Testis (tissue), 3 donors: ENCODE measurements around the gene HSF5. TPM values are rescaled to one million over a fixed set of nuclear protein-coding genes. Genes with fewer than 3 reads are reported as not detected.

Experiments used
- DNase-seq: peaks from one replicate; pipeline ENCODE4 v3.0.0-alpha.2; 2019
- H3K27ac ChIP-seq, 2 donors: fragments of 200-600 bp; sonication (generic); one replicate each; pipeline ENCODE4 v1.5.1; 2019
- H3K27me3 ChIP-seq: fragments of 200-600 bp; sonication (generic); one replicate; pipeline ENCODE4 v1.5.1; 2019
- H3K36me3 ChIP-seq: fragments of 200-600 bp; sonication (generic); one replicate; pipeline ENCODE4 v1.5.1; 2017; ENCODE audit warnings: low read depth; ENCODE audit errors: missing control alignments
- H3K4me1 ChIP-seq: fragments of 200-600 bp; sonication (generic); one replicate; pipeline ENCODE4 v1.5.1; 2019
- H3K4me3 ChIP-seq, 2 donors: fragments of 200-600 bp; sonication (generic); one replicate each; pipeline ENCODE4 v1.5.1; 2017 to 2019
- H3K9me3 ChIP-seq: fragments of 200-600 bp; sonication (generic); one replicate; pipeline ENCODE4 v1.5.1; 2017
- POLR2A ChIP-seq: fragments of 450-650 bp; IDR thresholded peaks from one replicate; pipeline ENCODE4 v1.6.1; 2017; ENCODE audit warnings: antibody characterized with exemption, mild to moderate bottlenecking, moderate library complexity
- WGBS, 2 donors: methylation state at CpG; one replicate each; pipeline ENCODE4 v1.1.5; 2018; 5-methylcytosine and 5-hydroxymethylcytosine counted together
- intact Hi-C: fragments of 100-400 bp; cut with DNase I; formaldehyde crosslinking; loops from one replicate; pipeline ENCODE4 v1.15.1; 2023; ENCODE audit warnings: low total_unique reads
- polyA plus RNA-seq: library from polyadenylated mRNA; stranded (reverse); fragments of 350-450 nt; fragmentation: Illumina TruSeq; extraction: RNeasy Lipid Tissue Mini Kit (QIAGEN cat#74804); gene quantifications from one replicate; pipeline ENCODE4 v1.2.3, GENCODE V29; 2014; ENCODE audit warnings: low read depth, low replicate concordance; ENCODE audit not compliant: insufficient read depth
- total RNA-seq, 2 donors: library from RNA; depleted of rRNA; stranded (reverse); fragments of >200 nt; gene quantifications; one replicate each; pipeline ENCODE4 v1.2.3, GENCODE V29; 2016
- TF ChIP-seq, protein P1 (sequence below), 3 experiments: fragments of 450-650 bp in 2 of 3; fragments of 200-600 bp in 1 of 3; sonication (generic) in 1 of 3; IDR thresholded peaks; one replicate each; pipeline ENCODE4 v1.5.1; 2016 to 2019; ENCODE audit warnings: antibody characterized with exemption in 3 of 3, mild to moderate bottlenecking in 2 of 3, moderate library complexity in 1 of 3

HSF5 gene
- total and polyA plus RNA-seq, 3 donors from 2014 or later = 40.0 to 119 (median 57.8) TPM

DNA sequence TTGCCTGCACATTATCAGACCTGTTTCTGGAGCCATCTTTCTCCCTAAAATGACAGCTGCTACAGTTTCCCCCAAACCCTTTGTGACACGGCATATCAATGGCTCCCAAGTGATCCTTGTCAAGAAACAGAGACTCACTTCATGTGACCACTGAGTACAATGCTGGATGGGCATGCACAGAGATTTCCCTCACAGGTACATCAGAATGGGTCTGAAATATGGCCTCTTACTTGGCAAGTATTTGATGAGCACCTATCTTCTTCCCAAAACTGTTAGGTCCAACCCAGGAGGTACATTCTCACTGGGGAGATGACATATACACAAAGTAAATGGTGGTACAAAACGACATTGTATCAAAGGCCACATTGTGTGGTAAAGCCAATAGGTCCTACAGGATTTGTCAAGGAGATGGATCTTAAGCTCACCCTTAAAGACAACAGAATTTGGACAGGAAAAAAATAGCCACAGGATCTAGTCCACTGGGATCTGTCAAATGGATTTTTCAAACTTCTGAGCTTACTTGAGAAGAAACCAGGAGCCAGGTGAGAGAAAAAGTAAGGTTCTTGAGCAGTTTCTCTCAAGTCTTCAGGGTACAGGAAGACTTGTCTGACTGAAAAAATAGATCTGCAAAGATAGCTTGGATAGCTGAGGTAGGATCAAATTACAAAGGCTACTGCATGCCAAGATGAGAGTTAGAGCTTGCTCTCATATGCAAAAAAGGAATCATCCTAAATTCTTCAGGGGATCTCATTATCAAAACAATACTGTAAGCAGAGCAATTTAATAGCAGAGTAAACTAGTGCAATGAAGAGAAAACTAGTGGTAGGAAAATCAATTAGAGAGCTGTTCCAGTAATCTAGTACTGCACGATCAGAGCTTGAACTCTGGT, 99.7 kb downstream of the HSF5 start:
- TF ChIP-seq POLR2A = no peak
- TF ChIP-seq, protein P1, sequence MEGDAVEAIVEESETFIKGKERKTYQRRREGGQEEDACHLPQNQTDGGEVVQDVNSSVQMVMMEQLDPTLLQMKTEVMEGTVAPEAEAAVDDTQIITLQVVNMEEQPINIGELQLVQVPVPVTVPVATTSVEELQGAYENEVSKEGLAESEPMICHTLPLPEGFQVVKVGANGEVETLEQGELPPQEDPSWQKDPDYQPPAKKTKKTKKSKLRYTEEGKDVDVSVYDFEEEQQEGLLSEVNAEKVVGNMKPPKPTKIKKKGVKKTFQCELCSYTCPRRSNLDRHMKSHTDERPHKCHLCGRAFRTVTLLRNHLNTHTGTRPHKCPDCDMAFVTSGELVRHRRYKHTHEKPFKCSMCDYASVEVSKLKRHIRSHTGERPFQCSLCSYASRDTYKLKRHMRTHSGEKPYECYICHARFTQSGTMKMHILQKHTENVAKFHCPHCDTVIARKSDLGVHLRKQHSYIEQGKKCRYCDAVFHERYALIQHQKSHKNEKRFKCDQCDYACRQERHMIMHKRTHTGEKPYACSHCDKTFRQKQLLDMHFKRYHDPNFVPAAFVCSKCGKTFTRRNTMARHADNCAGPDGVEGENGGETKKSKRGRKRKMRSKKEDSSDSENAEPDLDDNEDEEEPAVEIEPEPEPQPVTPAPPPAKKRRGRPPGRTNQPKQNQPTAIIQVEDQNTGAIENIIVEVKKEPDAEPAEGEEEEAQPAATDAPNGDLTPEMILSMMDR (IDR thresholded peaks at IDR 0.05) = no peak
- H3K27ac ChIP-seq = no peak overlapping the region
- no peaks in the 10 kb centered on the region for H3K9me3 ChIP-seq
- H3K4me1 ChIP-seq = peaks cover 8% of the 10 kb centered on the region
- H3K27me3 ChIP-seq = no peaks in the 10 kb centered on the region
- WGBS, 2 donors = 73 to 83% methylated on average over 3 of the region's 3 CpGs
- intact Hi-C loops = no loop called here
- no peak for DNase-seq
- H3K4me3 ChIP-seq = no peak overlapping the region
- H3K36me3 ChIP-seq = no peaks in the 10 kb centered on the region

DNA sequence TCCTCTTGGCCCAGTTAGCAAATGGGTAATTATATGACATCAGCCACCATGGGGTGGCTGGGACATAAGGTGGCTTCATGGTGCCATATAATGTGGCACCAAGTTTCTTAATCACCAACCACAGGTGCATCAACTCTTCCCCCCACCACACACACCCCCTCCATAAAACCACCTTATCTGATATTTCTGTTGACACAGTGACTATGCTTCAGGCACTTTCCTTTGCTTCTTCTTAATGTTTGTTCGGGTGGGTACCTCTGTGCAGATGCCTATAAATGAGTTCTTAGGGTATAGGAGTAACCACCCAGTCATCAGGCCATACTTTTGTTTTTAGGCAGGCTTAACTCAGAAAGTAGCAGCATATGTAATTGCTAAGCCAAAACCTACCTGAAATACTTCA, 100.4 kb downstream of the HSF5 start:
- WGBS, 2 donors = 94 to 95% methylated on average over 1 of the region's 1 CpG
- TF ChIP-seq, protein P1 (IDR thresholded peaks at IDR 0.05) = no peak
- no peak for TF ChIP-seq POLR2A
- intact Hi-C loops = no loop called here
- Histone ChIP-seq H3K9me3 (no peaks in the 10 kb centered on the region), H3K4me3 (no peak overlapping the region), H3K36me3 (no peaks in the 10 kb centered on the region), H3K27me3 (no peaks in the 10 kb centered on the region), H3K27ac (no peak overlapping the region), H3K4me1 (peaks cover 8% of the 10 kb centered on the region)
- DNase-seq = no peak

DNA sequence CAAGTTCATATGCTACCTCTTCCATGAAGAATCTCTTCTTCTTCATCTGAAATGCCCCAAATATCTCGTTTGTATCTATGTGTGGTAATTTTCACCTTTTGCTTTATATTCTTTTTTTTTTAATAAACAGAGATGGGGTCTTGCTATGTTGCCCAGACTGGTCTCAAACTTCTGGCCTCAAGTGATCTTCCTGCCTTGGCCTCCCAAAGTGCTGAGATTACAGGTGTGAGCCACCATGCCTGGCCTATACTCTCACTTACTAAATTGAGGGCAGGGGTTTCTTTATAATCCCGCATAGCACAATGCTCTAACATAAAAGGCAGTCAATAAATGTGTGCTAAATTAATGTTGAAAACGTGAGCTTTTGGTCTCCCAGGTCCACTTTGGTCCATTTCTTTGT, 101.5 kb downstream of the HSF5 start:
- H3K36me3 ChIP-seq = no peaks in the 10 kb centered on the region
- H3K27me3 ChIP-seq = no peaks in the 10 kb centered on the region
- H3K4me1 ChIP-seq = peaks cover 10% of the 10 kb centered on the region
- no peak overlapping the region for H3K4me3 ChIP-seq
- intact Hi-C loops = no loop called here
- DNase-seq = no peak
- no peak for TF ChIP-seq POLR2A
- TF ChIP-seq, protein P1 (IDR thresholded peaks at IDR 0.05) = no peak
- no peaks in the 10 kb centered on the region for H3K9me3 ChIP-seq
- no peak overlapping the region for H3K27ac ChIP-seq
- WGBS, 2 donors = 81 to 91% methylated on average over 3 of the region's 3 CpGs

DNA sequence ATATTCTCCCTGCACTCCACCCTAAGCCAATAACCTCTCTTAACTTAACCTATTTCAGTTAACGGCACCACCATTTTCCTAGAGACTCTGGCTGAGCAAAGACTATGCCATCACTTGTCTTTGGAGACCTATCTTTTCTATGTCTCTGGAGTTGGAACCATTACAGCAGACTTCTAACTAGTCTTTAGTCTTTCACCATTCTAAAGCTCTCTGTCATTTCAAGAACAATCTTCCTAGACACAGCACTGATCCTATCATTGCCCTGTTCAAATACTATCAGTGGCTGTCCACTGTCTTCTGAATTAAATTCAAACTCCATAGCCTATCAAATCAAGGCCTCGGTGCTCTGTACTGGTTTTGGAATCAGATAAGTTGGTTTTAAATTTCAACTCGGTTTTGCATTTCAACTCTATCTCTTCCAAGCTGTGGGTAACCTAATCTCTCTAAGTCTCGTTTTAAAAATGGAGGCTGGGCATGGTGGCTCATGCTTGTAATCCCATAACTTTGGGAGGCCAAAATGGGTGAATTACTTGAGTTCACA, 102.8 kb downstream of the HSF5 start:
- 59 to 75% methylated on average over 4 of the region's 4 CpGs for WGBS, 2 donors

More for the DNA sequence above, 102.8 kb downstream of the HSF5 start:
- Histone ChIP-seq H3K36me3 (no peaks in the 10 kb centered on the region), H3K27me3 (no peaks in the 10 kb centered on the region), H3K4me1 (peaks cover 4% of the 10 kb centered on the region), H3K27ac (no peak overlapping the region), H3K9me3 (no peaks in the 10 kb centered on the region), H3K4me3 (no peak overlapping the region)
- DNase-seq = no peak
- intact Hi-C loops = no loop called here
- TF ChIP-seq, protein P1 (IDR thresholded peaks at IDR 0.05) = no peak
- TF ChIP-seq POLR2A = no peak
